AG08395 (cell line): Measurements from ENCODE around the gene CAMK2B.

Experiments
- DNase-seq: peaks from one replicate; pipeline ENCODE4 v3.0.0; 2012; ENCODE audit warnings: mixed read lengths, low spot score

CAMK2B gene

DNA sequence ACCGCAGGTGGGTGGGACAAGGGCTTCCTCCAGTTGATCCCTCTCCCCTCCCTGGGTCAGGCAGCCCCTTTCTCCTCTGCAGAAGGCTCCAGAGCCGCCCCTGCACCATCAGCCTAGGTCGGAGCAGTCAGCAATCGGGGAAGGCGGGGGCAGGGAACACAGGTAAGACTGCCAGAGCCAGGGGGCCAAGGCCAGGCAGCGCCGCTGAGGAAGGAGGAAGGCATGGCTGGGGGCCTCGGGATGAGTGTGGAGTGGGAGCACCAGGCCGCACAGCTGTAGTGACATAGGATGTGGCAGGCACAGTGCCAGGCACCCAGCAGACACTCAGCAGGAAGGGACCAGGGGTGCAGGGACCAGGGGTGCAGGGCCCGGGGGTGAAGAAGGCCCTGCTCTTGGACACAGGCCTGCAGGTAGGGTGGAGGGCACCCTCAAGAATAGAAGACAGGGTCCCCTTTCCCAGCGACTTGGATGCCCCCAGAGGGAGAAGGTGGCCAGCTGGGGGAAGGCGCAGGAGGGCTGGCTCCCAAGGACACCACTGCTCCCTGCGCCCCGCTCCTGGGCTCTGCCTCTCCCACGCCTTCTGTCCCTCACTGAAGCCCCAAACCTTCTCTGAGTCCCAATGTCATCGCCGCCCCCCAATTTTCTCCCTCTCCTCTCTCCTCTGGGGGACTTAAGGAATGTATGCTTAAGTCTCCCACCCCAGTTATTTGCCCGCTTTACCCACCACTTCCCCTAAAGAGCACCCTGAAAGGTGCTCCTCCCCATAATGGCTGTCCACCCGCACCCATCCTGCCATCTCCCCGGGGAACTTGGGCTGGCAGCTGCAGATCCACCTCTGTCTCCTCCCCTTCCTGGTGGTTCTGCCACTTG lies 38.5 kb downstream of the CAMK2B start:
- no peak for DNase-seq

- DNase-seq: no peak
Measured at GRCh38 chr7:44286182-44286617, 39.2 kb downstream of the CAMK2B start.

DNA sequence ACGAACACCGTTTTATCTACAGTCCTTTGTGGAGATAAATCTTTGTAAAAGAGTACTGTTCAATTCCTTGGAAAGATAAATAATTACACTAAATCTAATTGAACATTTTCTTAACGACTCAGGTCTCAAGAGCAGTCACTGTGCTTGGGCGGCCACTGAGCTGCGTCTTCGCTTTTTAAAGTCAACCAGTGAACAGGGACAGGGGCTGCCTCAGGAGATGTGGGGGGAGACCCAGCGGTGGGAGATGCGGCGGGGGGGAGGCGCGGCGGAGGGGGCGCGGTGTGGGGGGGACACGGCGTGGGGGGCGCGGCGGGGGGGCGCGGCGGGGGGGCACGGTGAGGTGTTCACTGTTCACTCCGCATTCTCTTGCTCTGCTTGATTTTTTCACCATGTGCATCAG lies 39.8 kb downstream of the CAMK2B start:
- no peak for DNase-seq

GRCh38 chr7:44284881-44285541 lies 40.4 kb downstream of the CAMK2B start:
- no peak for DNase-seq

DNA sequence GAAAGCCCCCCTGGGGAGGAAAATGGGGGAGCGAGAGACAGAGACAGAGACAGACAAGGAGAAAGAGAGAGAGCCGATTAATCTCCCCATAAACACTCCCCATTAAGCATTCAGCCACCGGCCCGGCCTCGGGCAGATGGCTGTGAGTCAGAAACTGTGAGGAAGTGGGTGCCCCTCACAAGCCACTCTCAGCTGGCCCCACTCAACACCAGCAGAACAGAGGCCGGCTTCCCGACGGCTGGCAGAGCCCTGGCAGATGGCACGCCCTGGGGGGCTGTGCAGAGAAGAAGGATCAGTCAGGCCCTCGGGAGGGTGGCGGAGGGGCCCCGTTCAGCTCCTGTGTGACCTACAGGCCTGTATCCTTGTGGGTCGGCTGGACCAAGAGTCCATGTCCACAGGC lies 41.2 kb downstream of the CAMK2B start:
- DNase-seq: no peak

DNA sequence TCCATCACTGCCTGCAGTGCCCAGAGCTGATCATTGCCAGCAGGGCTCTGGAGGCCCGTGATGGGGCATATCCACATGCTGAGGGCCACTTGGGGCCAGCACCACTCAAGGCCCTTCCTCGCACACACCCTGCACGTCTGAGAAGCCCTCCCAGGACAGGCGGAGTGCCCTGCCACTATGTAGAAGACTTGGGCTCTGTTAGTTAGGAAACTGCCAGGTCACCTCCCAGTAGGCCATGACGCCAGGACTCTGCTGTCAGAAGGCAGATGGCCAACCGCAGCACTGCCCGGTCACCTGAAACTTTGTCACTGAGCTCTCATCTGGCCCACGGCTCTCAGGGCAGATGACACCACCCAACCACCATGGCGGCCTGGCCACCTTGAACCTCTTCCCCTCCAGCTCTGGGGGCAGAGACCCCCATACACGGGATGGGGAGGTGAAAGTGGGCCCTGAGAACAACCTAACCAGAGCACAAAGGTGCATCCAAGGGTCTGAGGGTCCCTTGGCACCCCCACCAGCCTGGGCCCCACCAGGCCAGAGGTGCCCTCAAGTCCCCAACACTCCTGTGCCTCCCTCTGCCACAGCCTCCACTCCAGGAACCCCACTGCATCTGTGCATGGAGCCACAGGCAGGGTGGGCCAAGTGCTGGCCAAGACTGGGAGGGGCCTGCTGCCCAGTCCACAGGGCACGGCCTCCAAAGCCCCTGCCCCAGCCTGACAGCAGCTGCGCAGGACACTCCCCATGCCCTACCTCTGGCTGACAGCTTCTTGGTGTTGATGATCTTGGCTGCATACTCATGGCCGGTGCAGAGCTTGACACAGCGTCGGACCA lies 41.8 kb downstream of the CAMK2B start:
- DNase-seq: no peak

DNA sequence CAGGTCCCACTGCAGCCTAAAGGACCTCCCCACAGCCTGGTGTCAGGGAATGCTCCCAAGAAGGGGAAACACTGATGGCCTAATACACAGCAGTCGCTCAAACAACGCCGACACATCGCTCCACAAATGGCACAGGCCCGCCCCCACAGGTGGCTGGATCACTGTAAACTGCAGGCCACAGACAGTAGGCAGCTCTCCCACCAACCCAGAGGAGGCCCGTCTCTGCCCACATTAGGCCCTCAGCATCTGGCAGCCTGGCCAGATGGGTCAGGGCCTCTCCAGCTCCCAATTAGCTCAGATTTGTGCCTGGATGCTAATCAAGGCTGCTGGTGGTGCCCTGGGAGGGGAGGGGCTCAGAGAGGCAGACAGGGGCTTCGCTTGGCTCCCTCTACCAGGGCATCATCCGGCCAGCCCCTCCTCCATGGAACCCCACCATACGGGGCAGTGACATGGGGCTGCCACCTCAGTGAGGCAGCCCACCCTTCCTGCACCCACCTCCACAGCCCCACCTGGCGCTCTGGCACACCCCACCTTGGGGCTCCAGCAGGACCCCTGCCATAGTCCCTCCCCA lies 42.7 kb downstream of the CAMK2B start:
- DNase-seq: no peak

GRCh38 chr7:44281811-44282600 lies 43.4 kb downstream of the CAMK2B start:
- no peak for DNase-seq

GRCh38 chr7:44280993-44281721 lies 44.2 kb downstream of the CAMK2B start:
- no peak for DNase-seq

GRCh38 chr7:44280636-44280992 lies 44.8 kb downstream of the CAMK2B start:
- no peak for DNase-seq

DNA sequence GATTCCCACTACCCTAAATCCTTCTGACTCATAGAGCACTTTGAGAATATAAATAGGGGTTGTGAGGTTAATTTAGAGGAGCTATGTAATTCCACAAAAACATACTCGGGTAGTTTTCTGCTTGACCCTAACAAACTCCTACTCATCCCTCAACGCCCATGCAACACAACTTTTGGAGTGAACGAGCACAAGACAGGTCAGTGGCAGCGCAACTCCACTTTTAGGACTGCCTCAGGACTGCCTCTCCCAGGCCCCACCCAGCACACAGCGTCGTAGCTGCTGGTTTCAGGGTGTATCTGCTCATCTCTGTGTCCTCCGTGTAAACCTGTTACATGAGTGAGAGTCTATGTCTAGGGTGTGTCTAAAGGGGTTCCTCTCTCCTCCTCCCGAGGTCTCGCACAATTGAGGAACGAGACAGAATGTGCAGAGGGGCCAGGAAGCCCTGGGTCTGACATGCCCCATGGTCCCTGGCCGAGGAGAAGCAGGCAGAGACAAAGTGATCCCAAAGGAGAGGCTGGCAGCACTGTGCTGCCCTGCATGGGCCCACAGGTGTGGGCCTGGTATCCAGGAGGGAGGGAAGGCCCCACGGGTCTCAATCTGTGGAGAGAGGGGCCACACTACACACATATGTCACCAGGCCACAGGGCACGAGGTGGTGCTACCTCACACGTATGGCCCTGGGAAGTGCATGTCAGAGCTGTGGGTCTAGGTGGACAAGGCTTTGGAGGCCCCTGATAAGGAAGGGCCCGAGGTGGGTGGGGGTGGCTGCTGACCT lies 45.5 kb downstream of the CAMK2B start:
- no peak for DNase-seq

- no peak for DNase-seq
Measured at GRCh38 chr7:44279286-44279685, 46.1 kb downstream of the CAMK2B start.

- no peak for DNase-seq
Measured at GRCh38 chr7:44278451-44279161, 46.8 kb downstream of the CAMK2B start.

GRCh38 chr7:44277851-44278250 lies 47.5 kb downstream of the CAMK2B start:
- DNase-seq: no peak

GRCh38 chr7:44277391-44277790 lies 48.0 kb downstream of the CAMK2B start:
- no peak for DNase-seq

DNA sequence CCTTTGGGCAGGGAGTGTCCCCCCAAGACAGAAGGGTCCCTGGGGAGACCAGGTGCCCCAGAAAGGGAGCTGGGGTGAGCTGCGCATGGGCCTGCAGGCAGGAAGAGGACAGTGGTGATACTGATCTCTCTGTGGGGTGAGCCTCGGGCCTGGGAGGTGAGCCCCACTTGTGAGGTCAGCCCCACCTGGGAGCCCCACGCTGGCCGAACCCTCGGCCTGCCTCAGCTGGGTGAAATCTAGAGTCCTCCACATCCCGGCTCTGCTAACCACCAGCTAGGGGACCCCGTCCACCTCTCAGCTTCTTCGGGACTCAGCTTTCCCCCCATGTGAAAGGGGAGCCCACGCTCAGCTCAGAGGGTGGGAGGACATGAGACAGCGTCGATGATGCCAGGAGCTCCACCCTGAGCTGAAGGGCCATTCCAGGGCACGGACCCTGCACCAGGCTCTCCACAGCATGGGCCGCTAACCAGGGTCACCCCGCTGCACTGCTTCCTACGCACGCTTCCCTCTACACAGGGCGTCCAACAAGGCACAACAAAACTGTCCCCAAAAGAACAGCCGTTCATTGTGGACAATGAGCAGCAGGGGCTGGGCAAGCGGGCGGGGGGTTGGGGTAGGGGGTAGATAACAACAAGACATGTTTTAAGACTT lies 48.7 kb downstream of the CAMK2B start:
- no peak for DNase-seq

DNA sequence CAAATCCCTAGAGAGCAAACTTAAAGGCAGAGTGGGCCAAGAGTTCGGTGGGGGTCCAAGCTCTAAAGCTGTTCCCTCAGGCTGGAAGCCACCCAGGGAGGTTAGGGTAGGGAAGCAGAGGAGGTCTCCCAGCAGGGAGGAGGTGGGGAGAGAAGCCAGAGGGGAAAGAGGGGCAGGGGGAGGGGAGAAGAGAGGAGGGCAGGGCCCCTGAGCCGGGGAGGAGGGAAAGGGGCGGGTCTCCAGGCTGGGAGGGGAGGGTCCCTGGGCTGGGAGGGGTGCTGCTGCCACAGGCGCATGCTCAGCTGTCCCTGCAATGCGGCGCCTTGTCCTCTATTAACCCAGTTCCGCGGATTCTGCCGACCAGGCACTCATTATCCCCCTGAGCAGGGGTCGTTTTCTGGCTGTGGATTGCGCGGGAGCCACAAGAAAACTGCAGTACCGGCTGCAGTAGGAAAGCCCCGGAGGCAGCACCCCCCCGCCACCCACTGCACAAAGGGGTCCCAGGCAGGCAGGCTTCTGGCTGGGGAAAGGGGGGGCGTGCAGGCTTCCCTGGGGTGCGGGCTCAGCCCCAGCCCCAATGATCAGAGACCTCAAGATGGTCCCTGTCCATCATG lies 49.3 kb downstream of the CAMK2B start:
- no peak for DNase-seq

DNA sequence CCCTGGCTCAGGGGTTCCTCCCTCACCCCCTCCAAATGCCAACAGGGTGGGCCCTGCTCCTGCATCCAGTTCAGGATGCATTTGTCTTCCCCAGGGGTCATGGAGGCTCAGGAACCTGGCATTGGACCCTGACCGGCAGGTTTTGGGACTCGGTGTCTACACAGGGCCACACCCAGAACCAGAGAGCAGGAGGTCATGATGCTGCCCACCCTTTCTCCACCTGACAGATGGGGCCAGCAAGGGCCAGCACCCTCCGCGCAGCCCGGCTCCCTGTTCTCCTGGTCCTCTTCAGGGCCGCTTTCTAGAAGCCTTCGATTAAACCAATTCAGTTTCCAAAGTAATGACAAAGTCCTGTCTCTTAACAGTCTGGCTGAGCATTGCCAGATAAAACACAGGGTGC lies 50.2 kb downstream of the CAMK2B start:
- DNase-seq: no peak

- no peak for DNase-seq
Measured at GRCh38 chr7:44274623-44274975, 50.8 kb downstream of the CAMK2B start.
